ENCODE results near the gene RBMS2. TPM values are rescaled to one million over a fixed set of nuclear protein-coding genes. Genes with fewer than 3 reads are reported as not detected.
A peak's percentile ranks its signal among the peaks of the same experiment; 100 is the strongest.

The RBMS2 gene
- polyA plus RNA-seq, 3 donors: 5.1 to 8.2 (median 6.5) TPM

GRCh38 chr12:56604355-56604754 is 82.7 kb downstream of the RBMS2 start:
- Mint-ChIP-seq H3K36me3 (peaks cover 88 to 99% of the 10 kb centered on the region in 2 donors), H3K4me3 (no peak overlapping the region), H3K27ac (no peak overlapping the region), H3K27me3 (ENCODE audit: low read depth in 3 of 3) (no peaks in the 10 kb centered on the region), H3K9me3 (peaks cover 0 to 2% (median 0%) of the 10 kb centered on the region in 7 donors), H3K4me1 (no peaks in the 10 kb centered on the region)
- Histone ChIP-seq H3K79me2 (ENCODE audit: insufficient read depth, low read length) (no peaks in the 10 kb centered on the region), H3K4me1 (ENCODE audit: control insufficient read depth in 1 of 2, insufficient read depth in 2 of 2, low read length in 2 of 2) (no peaks in the 10 kb centered on the region), H3K4me3 (replicated peaks in 1 of 3; ENCODE audit: low read depth in 2 of 3, low read length in 3 of 3) (no peak overlapping the region), H3K4me2 (replicated peaks; ENCODE audit: extremely low read depth, low read length, poor library complexity, severe bottlenecking) (no peak overlapping the region), H4K20me1 (ENCODE audit: insufficient read depth, low read length) (peaks cover 47% of the 10 kb centered on the region), H3K27me3 (ENCODE audit: control insufficient read depth in 2 of 2, insufficient read depth in 2 of 2, low read length in 2 of 2) (no peaks in the 10 kb centered on the region), H3K27ac (ENCODE audit: low read depth in 1 of 2, low read length in 2 of 2) (peak overlapping the region in 1 of 2 donors; percentile 31), H3K9me3 (replicated peaks in 1 of 2; ENCODE audit: control insufficient read depth in 1 of 2, insufficient read depth in 1 of 2, low read length in 2 of 2) (no peaks in the 10 kb centered on the region), H2AFZ (ENCODE audit: insufficient read depth, low read depth, low read length, poor library complexity, severe bottlenecking) (no peak overlapping the region), H3K9ac (ENCODE audit: insufficient read depth, low read length, poor library complexity, severe bottlenecking) (no peak overlapping the region), H3K36me3 (replicated peaks in 1 of 2; ENCODE audit: control insufficient read depth in 1 of 2, insufficient read depth in 2 of 2, low read length in 2 of 2) (peaks cover 95 to 98% of the 10 kb centered on the region in 2 donors)
- 100% methylated on average over 2 of the region's 3 CpGs for WGBS (ENCODE audit: insufficient coverage)
- DNase-seq: no peak
- intact Hi-C loops (cut with micrococcal nuclease): no loop called here
- TF ChIP-seq CTCF (IDR thresholded peaks at IDR 0.05): no peak

GRCh38 chr12:56614627-56615026 is 93.0 kb downstream of the RBMS2 start:
- no peaks in the 10 kb centered on the region for H3K27me3 ChIP-seq (ENCODE audit: control insufficient read depth in 2 of 2, insufficient read depth in 2 of 2, low read length in 2 of 2)
- no peak overlapping the region for H3K27ac ChIP-seq (ENCODE audit: low read depth in 1 of 2, low read length in 2 of 2)
- peaks cover 44% of the 10 kb centered on the region for H3K79me2 ChIP-seq (ENCODE audit: insufficient read depth, low read length)
- H2AFZ ChIP-seq (ENCODE audit: insufficient read depth, low read depth, low read length, poor library complexity, severe bottlenecking): no peak overlapping the region
- peaks cover 92 to 100% of the 10 kb centered on the region in 2 donors for H3K36me3 ChIP-seq (replicated peaks in 1 of 2; ENCODE audit: control insufficient read depth in 1 of 2, insufficient read depth in 2 of 2, low read length in 2 of 2)
- Mint-ChIP-seq H3K27me3 (ENCODE audit: low read depth in 3 of 3) (peaks cover 0 to 2% (median 2%) of the 10 kb centered on the region in 3 donors), H3K36me3 (peaks cover 91 to 94% of the 10 kb centered on the region in 2 donors), H3K9me3 (no peaks in the 10 kb centered on the region), H3K4me1 (no peaks in the 10 kb centered on the region), H3K4me3 (no peak overlapping the region), H3K27ac (peak overlapping the region in 1 of 7 donors; percentile 24)
- DNase-seq: no peak
- peaks cover 97% of the 10 kb centered on the region for H4K20me1 ChIP-seq (ENCODE audit: insufficient read depth, low read length)
- intact Hi-C loops (cut with micrococcal nuclease): no loop called here
- no peak overlapping the region for H3K4me3 ChIP-seq (replicated peaks in 1 of 3; ENCODE audit: low read depth in 2 of 3, low read length in 3 of 3)
- H3K9ac ChIP-seq (ENCODE audit: insufficient read depth, low read length, poor library complexity, severe bottlenecking): no peak overlapping the region
- WGBS (ENCODE audit: insufficient coverage): 88% methylated on average over 5 of the region's 8 CpGs
- no peak for TF ChIP-seq CTCF (IDR thresholded peaks at IDR 0.05)
- H3K4me2 ChIP-seq (replicated peaks; ENCODE audit: extremely low read depth, low read length, poor library complexity, severe bottlenecking): no peak overlapping the region
- H3K9me3 ChIP-seq (replicated peaks in 1 of 2; ENCODE audit: control insufficient read depth in 1 of 2, insufficient read depth in 1 of 2, low read length in 2 of 2): no peaks in the 10 kb centered on the region
- no peaks in the 10 kb centered on the region for H3K4me1 ChIP-seq (ENCODE audit: control insufficient read depth in 1 of 2, insufficient read depth in 2 of 2, low read length in 2 of 2)

Measured in CD14-positive monocyte (primary cell).